A549 (cell line): ENCODE results near the gene RUNX3. TPM values are rescaled to one million over a fixed set of nuclear protein-coding genes. Genes with fewer than 3 reads are reported as not detected.
A peak's percentile ranks its signal among the peaks of the same experiment; 100 is the strongest.

Experiments
- ATAC-seq, 2 experiments: fragments of 200-7000 bp in 1 of 2; fragments of >200 bp in 1 of 2; cut with Nextera tagmentation in 1 of 2; cut with Tn5 transposase in 1 of 2; 3 replicates each; pipeline versions ENCODE4 v1.8.0 to v1.9.1; 2018 to 2020; ENCODE audit warnings: mild to moderate bottlenecking in 1 of 2, moderate library complexity in 1 of 2
- CTCF ChIA-PET: fragments of 300-600 bp; sonication (Branson Sonifier 250); formaldehyde crosslinking; extraction: SDS; loops from one replicate; lab custom pipeline; 2021; ENCODE audit warnings: antibody characterized with exemption, inconsistent platforms; lab: Yijun Ruan, JAX
- POLR2A ChIA-PET: fragments of 350-600 bp; formaldehyde crosslinking; extraction: SDS; loops from one replicate; lab custom pipeline; 2021; ENCODE audit warnings: antibody characterized with exemption, inconsistent platforms; lab: Yijun Ruan, JAX
- DNase-seq, 2 experiments: peaks; one replicate each; pipeline versions ENCODE4 v3.0.0 to v3.0.0-alpha.2; 2011 to 2016; ENCODE audit warnings: low read depth in 1 of 2, low spot score in 1 of 2
- FAIRE-seq: peaks from 2 replicates; lab custom pipeline; 2011; peaks lifted over from hg19 to GRCh38; lab: Jason Lieb, UNC
- H3K27ac ChIP-seq, 2 experiments: fragments of >200 bp; sonication (Bioruptor Twin); formaldehyde crosslinking; 3 replicates each; pipeline ENCODE4 v1.5.1; 2016 to 2017
- H3K4me1 ChIP-seq: fragments of >200 bp; sonication (Bioruptor Twin); formaldehyde crosslinking; 3 replicates; pipeline ENCODE4 v1.6.1; 2016
- H3K4me2 ChIP-seq: fragments of >200 bp; sonication (Bioruptor Twin); formaldehyde crosslinking; 3 replicates; pipeline ENCODE4 v1.6.1; 2016
- H3K4me3 ChIP-seq: fragments of >200 bp; sonication (Bioruptor Twin); formaldehyde crosslinking; 3 replicates; pipeline ENCODE4 v1.5.1; 2016
- H3K9me3 ChIP-seq: fragments of >200 bp; sonication (Bioruptor Twin); formaldehyde crosslinking; 3 replicates; pipeline ENCODE4 v1.6.1; 2016
- CHD4 ChIP-seq: fragments of 200-600 bp; sonication (generic); IDR thresholded peaks from 2 replicates; pipeline ENCODE4 v1.6.1; 2016; ENCODE audit warnings: antibody characterized with exemption, mild to moderate bottlenecking, borderline replicate concordance
- CTCF ChIP-seq: fragments of >200 bp; sonication (Bioruptor Twin); formaldehyde crosslinking; IDR thresholded peaks from 3 replicates; pipeline ENCODE4 v1.5.1; 2016
- HOXB13 ChIP-seq: fragments of 250-450 bp; sonication (Bioruptor Pico); IDR thresholded peaks from 2 replicates; pipeline ENCODE4 v1.5.0; 2020; ENCODE audit warnings: low read depth, mild to moderate bottlenecking, moderate library complexity
- MAX ChIP-seq: IDR thresholded peaks from 2 replicates; pipeline ENCODE4 v1.6.1; 2012
- NFE2L2 ChIP-seq: fragments of 150-350 bp; conservative IDR thresholded peaks from 2 replicates; pipeline ENCODE4 v1.6.1; 2014; ENCODE audit warnings: low read length
- RAD21 ChIP-seq, 2 experiments: fragments of >200 bp in 1 of 2; sonication (Bioruptor Twin) in 1 of 2; formaldehyde crosslinking in 1 of 2; IDR thresholded peaks in 1 of 2; conservative IDR thresholded peaks in 1 of 2; 2 replicates in 1 of 2; 3 replicates in 1 of 2; pipeline ENCODE4 v1.6.1; 2012 to 2018; ENCODE audit warnings: inconsistent platforms in 1 of 2
- RFX5 ChIP-seq: fragments of 450-650 bp; IDR thresholded peaks from 2 replicates; pipeline ENCODE4 v1.7.1; 2014; ENCODE audit warnings: antibody characterized with exemption, mild to moderate bottlenecking, moderate library complexity
- SMC3 ChIP-seq: fragments of >200 bp; sonication (Bioruptor Twin); formaldehyde crosslinking; IDR thresholded peaks from 3 replicates; pipeline ENCODE4 v1.6.1; 2018; ENCODE audit warnings: inconsistent platforms
- WGBS: methylation state at CpG from one replicate; pipeline ENCODE4 v1.1.6; 2017; ENCODE audit errors: missing lambda C conversion rate; 5-methylcytosine and 5-hydroxymethylcytosine counted together
- polyA plus RNA-seq, 4 experiments: library from polyadenylated mRNA; depleted of rRNA in 3 of 4; stranded (reverse); fragments of >200 nt; fragmentation: RNase III in 1 of 4; extraction: RNeasy Plus Mini Kit Qiagen cat#74134 plus additional on column Dnase treatment in 1 of 4; gene quantifications; 2 replicates in 3 of 4; 3 replicates in 1 of 4; pipeline ENCODE4 v1.2.3, GENCODE V29; 2011 to 2017
- small RNA-seq, 6 experiments: library from RNA; depleted of rRNA; stranded (forward); fragments of <200 nt; gene quantifications; one replicate each; pipeline ENCODE3, GENCODE V24; 2012

The RUNX3 gene
- polyA plus RNA-seq, 2 of the 4 experiments (the other 2 are of a cell fraction), result 1.4 to 4.0 TPM

- TF ChIP-seq CHD4 (no peak), HOXB13 (CRISPR knock-in tag) (no peak)
- TF ChIP-seq, all 56 proteins: peak for 0
- FAIRE-seq, result no peak
- ChIA-PET CTCF (interaction anchor here (0.6 to 4.3 kb wide), 13 partner anchors 9 to 360 kb away, joined by 3 to 47 read pairs (median 5); partner anchors contain the start of gene RUNX3), POLR2A (no interaction called here)
- Histone ChIP-seq H3K4me3 (no peak overlapping the region), H3K9me3 (no peaks in the 10 kb centered on the region), H3K4me1 (peaks cover 5% of the 10 kb centered on the region; the same call in 1 of the 3 replicates), H3K4me2 (no peak overlapping the region), H3K27ac (no peak overlapping the region)
- ATAC-seq, result no peak
- 76% methylated on average over 6 of the region's 6 CpGs for WGBS
- no peak for DNase-seq
Observed at GRCh38 chr1:24850328-24850920, 79.7 kb downstream of the RUNX3 start.

- H3K4me2 ChIP-seq, result no peak overlapping the region
- FAIRE-seq, result no peak
- WGBS, result 44% methylated on average over 8 of the region's 9 CpGs
Observed at GRCh38 chr1:24849672-24850295, 80.3 kb downstream of the RUNX3 start.

More at GRCh38 chr1:24849672-24850295, 80.3 kb downstream of the RUNX3 start:
- CTCF ChIA-PET, result interaction anchor here (0.7 to 4.3 kb wide), 12 partner anchors 10 to 361 kb away, joined by 3 to 47 read pairs (median 6); partner anchors contain the start of gene RUNX3
- TF ChIP-seq MAX (peak; percentile 34; the same call in 1 of the 2 replicates), CTCF (peak; percentile 37), NFE2L2 (no peak), RAD21 (conservative IDR thresholded peaks at IDR 0.05 in 1 of 2, IDR thresholded peaks at IDR 0.05 in 1 of 2) (peak; percentile 61 to 71), SMC3 (peak; percentile 34; the same call in 2 of the 3 replicates), RFX5 (no peak)
- TF ChIP-seq, all 56 proteins: peak for 4
- POLR2A ChIA-PET, result interaction anchor here (0.6 to 1.0 kb wide), 2 partner anchors 80 to 398 kb away, joined by 3 to 5 read pairs; partner anchors contain the start of gene RSRP1
- no peak overlapping the region for H3K27ac ChIP-seq
- peaks cover 5% of the 10 kb centered on the region; the same call in 1 of the 3 replicates for H3K4me1 ChIP-seq
- H3K9me3 ChIP-seq, result no peaks in the 10 kb centered on the region
- H3K4me3 ChIP-seq, result no peak overlapping the region
- DNase-seq (peak in 1 of 2 experiments; percentile 40), ATAC-seq (peak in 1 of 2 experiments; percentile 41; a peak in 2 of 6 replicates)

Small RNA genes within 50 kb of the gene (small RNA-seq; reads per million reads assigned to genes)
- 0 reads per million in 6 experiments for gene MIR6731

Other genes starting within 250 kb of the RUNX3 start
- 85.4 and 97.4 TPM in 2 replicates for gene CLIC4, start 184.8 kb downstream of the RUNX3 start, polyA plus RNA-seq (2011; rRNA removed)
- gene CLIC4, start 184.8 kb downstream of the RUNX3 start, polyA plus RNA-seq (2017; fragmentation: RNase III; extraction: RNeasy Plus Mini Kit Qiagen cat#74134 plus additional on column Dnase treatment), result 52.0 to 54.4 TPM (median 52.1 TPM) in 3 replicates